ENCODE measurements around the gene SNRPE. TPM values are rescaled to one million over a fixed set of nuclear protein-coding genes. Genes with fewer than 3 reads are reported as not detected.

Gene SNRPE
- total RNA-seq, 1 experiment from 2014 or later = 288 TPM

DNA sequence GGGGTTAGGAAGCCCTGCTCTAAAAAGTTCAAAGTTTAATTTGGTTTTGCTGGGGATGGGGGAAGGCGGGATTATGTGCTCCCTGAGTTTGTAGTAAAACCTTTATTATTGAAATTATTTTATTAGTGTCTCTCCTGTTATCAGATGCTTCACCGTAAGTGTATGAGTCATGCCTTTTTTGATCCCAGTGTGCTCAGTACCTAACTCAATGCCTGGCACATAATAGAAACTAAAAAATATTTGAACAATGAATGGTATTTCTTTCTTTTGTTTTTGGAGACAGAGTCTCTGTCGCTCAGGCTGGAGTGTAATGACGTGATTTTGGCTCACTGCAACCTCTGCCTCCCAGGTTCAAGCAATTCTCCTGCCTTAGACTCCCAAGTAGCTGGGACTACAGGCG lies 6.4 kb downstream of the SNRPE start:
- Histone ChIP-seq H2AFZ (ENCODE audit: low read depth, low read length, poor library complexity, severe bottlenecking) (no peak overlapping the region), H3K27ac (ENCODE audit: low read depth, low read length) (no peak overlapping the region), H3K9me3 (ENCODE audit: control insufficient read depth in 1 of 2, insufficient read depth in 1 of 2, low read depth in 1 of 2, low read length in 2 of 2) (no peaks in the 10 kb centered on the region), H3K4me3 (replicated peaks in 1 of 2; ENCODE audit: low read depth in 1 of 2, low read length in 2 of 2) (no peak overlapping the region), H3K36me3 (ENCODE audit: control insufficient read depth in 1 of 2, insufficient read depth in 2 of 2, low read length in 2 of 2) (peaks cover 45 to 52% of the 10 kb centered on the region in 2 experiments), H4K20me1 (ENCODE audit: insufficient read depth) (0 out of 2 replicates have a peak, but pooled peaks cover 3% of the 10 kb centered on the region), H3K9me2 (ENCODE audit: insufficient read depth) (no peaks in the 10 kb centered on the region), H3K79me2 (ENCODE audit: insufficient read depth, low read length) (peaks cover 51% of the 10 kb centered on the region), H3K9ac (ENCODE audit: low read length) (no peak overlapping the region), H3K4me1 (ENCODE audit: control insufficient read depth in 1 of 2, insufficient read depth in 2 of 2, low read length in 2 of 2) (peaks cover 2 to 3% of the 10 kb centered on the region in 2 experiments; a peak in 3 of 4 replicates), H3K27me3 (ENCODE audit: insufficient read depth, low read length) (no peaks in the 10 kb centered on the region), H3K4me2 (ENCODE audit: low read length) (no peak overlapping the region)
- ChIA-PET CTCF (interaction anchor here (1.8 kb wide), 1 partner anchor 261 kb away, joined by 11 read pairs; no protein-coding TSS in a partner anchor), RAD21 (ENCODE audit: low non-redundant PET in 1 of 2, low total read pairs in 2 of 2, uncharacterized antibody in 2 of 2, unreplicated experiment in 2 of 2) (no interaction called here), POLR2A (interaction anchor here (0.6 kb wide), 1 partner anchor 48 kb away, joined by 4 read pairs; no protein-coding TSS in a partner anchor)
- BruUV-seq (replicated peaks) = no TSS peak
- DNase-seq (ENCODE audit: low read depth, low spot score) (no peak), ATAC-seq (no peak)
- intact Hi-C loops (cut with micrococcal nuclease) = loop anchor here (10.0 kb wide), 1 partner anchor 527 kb away; no protein-coding TSS in a partner anchor
- TF ChIP-seq SP1 (IDR thresholded peaks at IDR 0.05; ENCODE audit: low read depth) (no peak), SIN3A (IDR thresholded peaks at IDR 0.05; ENCODE audit: low read depth) (no peak), CBX3 (IDR thresholded peaks at IDR 0.05; ENCODE audit: low read depth) (no peak), JUND (IDR thresholded peaks at IDR 0.05) (no peak), POLR2A (IDR thresholded peaks at IDR 0.05; ENCODE audit: borderline replicate concordance, extremely low read depth, insufficient read depth, insufficient read length) (no peak)

DNA sequence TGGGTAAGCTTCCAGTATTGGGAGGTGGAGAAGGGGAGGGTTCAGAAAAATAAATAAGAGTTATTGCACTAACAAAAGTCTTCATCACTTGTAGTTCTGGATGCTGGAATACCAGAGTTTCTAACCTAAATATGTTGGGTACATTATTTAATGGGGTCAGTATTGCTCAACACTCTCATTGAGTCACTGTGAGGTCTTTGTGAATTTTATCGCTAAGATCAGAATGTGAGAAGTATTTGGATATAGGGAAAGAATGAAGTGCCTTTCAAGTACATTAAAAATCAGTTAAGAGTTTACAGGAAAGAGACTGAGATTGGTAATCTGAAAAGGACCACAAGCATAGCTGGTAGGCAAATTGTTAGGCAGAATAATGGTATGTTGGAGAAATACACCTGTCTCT lies 8.8 kb downstream of the SNRPE start:
- no peak overlapping the region for H2AFZ ChIP-seq (ENCODE audit: low read depth, low read length, poor library complexity, severe bottlenecking)
- ChIA-PET POLR2A (interaction anchor here (1.3 to 2.4 kb wide), 3 partner anchors 210 to 261 kb away, joined by 3 to 14 read pairs (median 7); no protein-coding TSS in a partner anchor), CTCF (interaction anchor here (1.2 to 6.6 kb wide), 6 partner anchors 11 to 293 kb away, joined by 3 to 246 read pairs (median 8); partner anchors contain the start of gene SOX13), RAD21 (ENCODE audit: low non-redundant PET in 1 of 2, low total read pairs in 2 of 2, uncharacterized antibody in 2 of 2, unreplicated experiment in 2 of 2) (interaction anchor here (1.3 to 2.1 kb wide), 6 partner anchors 257 to 261 kb away, joined by 4 to 14 read pairs (median 7); no protein-coding TSS in a partner anchor)
- H3K9me3 ChIP-seq (ENCODE audit: control insufficient read depth in 1 of 2, insufficient read depth in 1 of 2, low read depth in 1 of 2, low read length in 2 of 2) = no peaks in the 10 kb centered on the region
- H4K20me1 ChIP-seq (ENCODE audit: insufficient read depth) = 0 out of 2 replicates have a peak, but pooled peaks cover under 1% of the 10 kb centered on the region
- no peak for DNase-seq (ENCODE audit: low read depth, low spot score)
- intact Hi-C loops (cut with micrococcal nuclease) = loop anchor here (5.0 kb wide), 1 partner anchor 202 kb away; the partner anchor contains the start of gene SOX13
- no peak overlapping the region for H3K4me3 ChIP-seq (replicated peaks in 1 of 2; ENCODE audit: low read depth in 1 of 2, low read length in 2 of 2)
- no peaks in the 10 kb centered on the region for H3K9me2 ChIP-seq (ENCODE audit: insufficient read depth)
- peaks cover 27% of the 10 kb centered on the region for H3K79me2 ChIP-seq (ENCODE audit: insufficient read depth, low read length)
- peaks cover 35 to 53% of the 10 kb centered on the region in 2 experiments for H3K36me3 ChIP-seq (ENCODE audit: control insufficient read depth in 1 of 2, insufficient read depth in 2 of 2, low read length in 2 of 2)
- H3K4me1 ChIP-seq (ENCODE audit: control insufficient read depth in 1 of 2, insufficient read depth in 2 of 2, low read length in 2 of 2) = no peaks in the 10 kb centered on the region
- H3K27ac ChIP-seq (ENCODE audit: low read depth, low read length) = no peak overlapping the region
- TF ChIP-seq POLR2AphosphoS5 (IDR thresholded peaks at IDR 0.05; ENCODE audit: low read depth, low read length) = no peak
- TF ChIP-seq EZH2 (IDR thresholded peaks at IDR 0.05) = no peak
- TF ChIP-seq SP1 (IDR thresholded peaks at IDR 0.05; ENCODE audit: low read depth) = no peak
- no peak for TF ChIP-seq EGR1 (IDR thresholded peaks at IDR 0.05; ENCODE audit: low read depth)
- TF ChIP-seq, protein P1, sequence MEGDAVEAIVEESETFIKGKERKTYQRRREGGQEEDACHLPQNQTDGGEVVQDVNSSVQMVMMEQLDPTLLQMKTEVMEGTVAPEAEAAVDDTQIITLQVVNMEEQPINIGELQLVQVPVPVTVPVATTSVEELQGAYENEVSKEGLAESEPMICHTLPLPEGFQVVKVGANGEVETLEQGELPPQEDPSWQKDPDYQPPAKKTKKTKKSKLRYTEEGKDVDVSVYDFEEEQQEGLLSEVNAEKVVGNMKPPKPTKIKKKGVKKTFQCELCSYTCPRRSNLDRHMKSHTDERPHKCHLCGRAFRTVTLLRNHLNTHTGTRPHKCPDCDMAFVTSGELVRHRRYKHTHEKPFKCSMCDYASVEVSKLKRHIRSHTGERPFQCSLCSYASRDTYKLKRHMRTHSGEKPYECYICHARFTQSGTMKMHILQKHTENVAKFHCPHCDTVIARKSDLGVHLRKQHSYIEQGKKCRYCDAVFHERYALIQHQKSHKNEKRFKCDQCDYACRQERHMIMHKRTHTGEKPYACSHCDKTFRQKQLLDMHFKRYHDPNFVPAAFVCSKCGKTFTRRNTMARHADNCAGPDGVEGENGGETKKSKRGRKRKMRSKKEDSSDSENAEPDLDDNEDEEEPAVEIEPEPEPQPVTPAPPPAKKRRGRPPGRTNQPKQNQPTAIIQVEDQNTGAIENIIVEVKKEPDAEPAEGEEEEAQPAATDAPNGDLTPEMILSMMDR (IDR thresholded peaks at IDR 0.05 in 2 of 3, conservative IDR thresholded peaks at IDR 0.05 in 1 of 3; ENCODE audit: borderline replicate concordance in 1 of 3, insufficient read depth in 1 of 3, low read depth in 2 of 3, low read length in 2 of 3) = no peak
- no peak for TF ChIP-seq CEBPB (IDR thresholded peaks at IDR 0.05; ENCODE audit: low read depth)
- TF ChIP-seq ELF1 (IDR thresholded peaks at IDR 0.05; ENCODE audit: borderline replicate concordance, low read depth) = no peak
- TF ChIP-seq ZNF274 (IDR thresholded peaks at IDR 0.05; ENCODE audit: low read depth, low read length) = no peak
- TF ChIP-seq FOSL1 (IDR thresholded peaks at IDR 0.05; ENCODE audit: low read depth) = no peak
- BruUV-seq (replicated peaks) = no TSS peak
- H3K27me3 ChIP-seq (ENCODE audit: insufficient read depth, low read length) = no peaks in the 10 kb centered on the region
- ATAC-seq = no peak
- H3K9ac ChIP-seq (ENCODE audit: low read length) = no peak overlapping the region
- H3K4me2 ChIP-seq (ENCODE audit: low read length) = no peak overlapping the region
